ENCODE results near the gene SLC22A3. TPM values are rescaled to one million over a fixed set of nuclear protein-coding genes. Genes with fewer than 3 reads are reported as not detected.
"Not testable (repeated sequence)": the region's sequence is repeated elsewhere in the genome, so short reads cannot be mapped to it uniquely, and the experiment has no call there.

SLC22A3 gene
- total RNA-seq, 1 donor from 2014 or later, result not detected

DNA sequence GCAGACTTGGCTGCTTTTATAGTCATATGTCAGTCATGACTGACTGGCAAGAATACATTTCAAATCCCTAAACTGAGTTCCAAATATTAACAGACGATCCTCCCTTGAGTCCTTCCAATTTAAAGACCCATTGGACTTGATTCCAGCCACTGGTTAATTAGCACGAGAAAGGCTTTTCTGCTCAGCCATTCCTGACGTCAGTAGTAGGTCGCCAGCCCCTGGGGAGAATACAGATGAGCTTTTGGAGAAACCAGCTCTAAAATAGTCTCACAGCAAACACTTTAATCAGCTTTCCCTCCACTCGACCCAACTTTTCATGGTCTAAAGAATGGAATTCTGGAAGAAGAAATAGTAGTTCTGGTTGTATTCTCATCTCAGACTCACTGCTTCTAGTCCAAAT lies 91.6 kb downstream of the SLC22A3 start:
- no peak for DNase-seq (ENCODE audit: low read depth)

DNA sequence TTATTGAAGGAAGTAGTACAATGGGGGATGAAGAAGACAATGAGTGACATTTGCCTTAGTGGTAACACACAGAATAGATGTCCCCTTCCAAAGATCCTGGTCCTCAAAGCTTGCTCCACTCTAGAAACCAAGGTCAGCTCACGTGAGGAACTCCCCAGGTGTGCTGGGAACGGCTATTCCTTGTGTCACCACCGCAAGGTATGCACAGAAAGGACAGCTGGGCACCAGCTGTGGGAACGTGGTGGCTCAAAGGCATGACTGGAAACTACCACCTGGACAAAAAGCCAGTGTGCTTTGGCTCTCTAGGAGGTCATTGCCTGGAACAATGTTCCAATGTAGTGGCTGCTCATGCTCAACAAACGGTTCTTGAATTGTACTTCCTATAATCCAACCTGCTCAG lies 94.0 kb downstream of the SLC22A3 start:
- DNase-seq (ENCODE audit: low read depth), result no peak

DNA sequence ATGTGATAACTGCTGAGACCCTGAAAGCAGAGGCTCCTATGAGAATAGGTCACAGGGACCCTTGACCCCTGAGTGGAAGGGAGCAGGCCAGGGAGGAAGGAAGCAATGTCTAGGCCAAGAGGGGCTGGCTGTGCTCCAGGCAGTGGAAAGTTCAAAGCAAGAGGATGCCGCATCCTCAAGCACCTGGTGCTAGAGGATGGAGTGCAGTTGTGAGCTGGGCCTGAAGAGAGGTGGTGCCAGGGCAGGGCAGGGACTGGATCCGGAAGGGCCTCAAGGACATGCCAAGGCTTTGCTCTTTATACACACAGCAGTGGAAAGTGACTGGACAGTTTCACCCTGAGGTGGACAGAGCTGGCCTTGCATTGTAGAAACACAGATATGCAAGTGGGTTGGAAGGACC lies 97.0 kb downstream of the SLC22A3 start:
- DNase-seq (ENCODE audit: low read depth), result no peak

DNA sequence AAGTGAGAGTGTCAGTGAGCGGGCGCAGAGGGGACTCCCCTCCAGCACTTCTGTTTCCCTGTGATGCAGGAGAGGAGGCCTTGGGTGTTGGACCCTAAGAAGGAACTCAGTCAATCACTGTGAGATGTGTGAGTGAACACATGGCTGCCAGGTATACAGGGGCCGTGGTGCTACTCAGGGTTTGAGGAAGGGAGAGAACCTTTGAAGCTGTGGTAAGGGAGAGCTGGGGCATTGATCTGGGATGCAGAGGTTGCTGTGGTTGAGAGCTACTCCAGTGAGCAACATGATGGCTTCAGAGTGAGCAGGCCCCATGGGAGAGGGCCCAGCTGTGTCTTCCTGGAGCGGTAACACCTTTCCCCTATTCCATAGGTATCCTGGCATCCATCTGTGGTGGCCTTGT lies 99.2 kb downstream of the SLC22A3 start:
- no peak for DNase-seq (ENCODE audit: low read depth)

DNA sequence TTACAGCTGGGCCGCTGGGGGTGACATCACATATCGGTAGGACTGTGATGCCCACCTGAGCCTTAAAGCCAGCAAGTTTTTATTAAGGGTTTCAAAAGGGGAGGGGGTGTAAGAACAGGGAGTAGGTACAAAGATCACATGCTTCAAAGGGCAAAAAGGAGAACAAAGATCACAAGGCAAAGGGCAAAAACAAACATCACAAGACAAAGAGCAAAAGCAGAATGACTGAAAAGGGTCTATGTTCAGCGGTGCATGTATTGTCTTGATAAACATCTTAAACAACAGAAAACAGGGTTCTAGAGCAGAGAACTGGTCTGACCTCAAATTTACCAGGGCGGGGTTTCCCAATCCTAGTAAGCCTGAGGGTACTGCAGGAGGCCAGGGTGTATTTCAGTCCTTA lies 101.6 kb downstream of the SLC22A3 start:
- not testable (repeated sequence) for DNase-seq (ENCODE audit: low read depth)

DNA sequence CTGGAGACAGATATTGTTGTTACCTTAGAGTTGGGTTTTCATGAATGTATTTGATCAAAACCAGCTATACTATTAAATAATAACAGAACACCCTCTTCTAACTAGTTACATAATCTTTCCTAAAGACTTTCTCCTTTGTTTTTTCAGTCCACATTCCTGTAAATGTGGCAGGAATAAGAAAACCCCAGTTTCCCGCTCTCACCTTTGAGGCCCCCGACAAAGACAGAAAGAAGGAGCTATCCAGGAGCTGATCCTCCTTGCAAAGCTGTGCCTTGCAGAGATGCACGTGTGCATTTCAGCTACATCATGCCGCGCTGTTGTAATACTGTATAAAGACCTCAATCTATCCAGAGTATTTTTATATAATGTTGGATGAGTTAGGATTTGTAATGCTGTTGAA lies 102.7 kb downstream of the SLC22A3 start:
- no peak for DNase-seq (ENCODE audit: low read depth)

DNA sequence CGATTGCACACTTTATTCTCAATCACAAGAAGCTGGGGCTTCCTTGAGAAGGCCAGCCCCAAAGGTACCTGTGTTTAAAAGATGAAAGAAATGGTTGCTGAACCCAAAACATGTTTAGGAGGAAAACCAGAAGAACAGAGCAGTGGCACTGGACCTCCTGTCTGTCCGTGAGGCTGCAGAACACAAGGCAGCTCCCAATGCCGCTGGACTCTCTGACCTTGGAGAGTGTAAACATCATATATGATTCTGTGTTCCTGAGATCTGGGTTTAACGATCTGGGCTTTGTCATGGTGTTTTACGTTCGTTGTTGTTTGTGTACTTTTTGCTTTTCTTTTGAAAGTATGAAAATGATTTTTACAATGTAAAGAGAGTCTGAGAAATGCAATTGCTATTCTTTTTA lies 106.1 kb downstream of the SLC22A3 start:
- DNase-seq (ENCODE audit: low read depth), result no peak

DNA sequence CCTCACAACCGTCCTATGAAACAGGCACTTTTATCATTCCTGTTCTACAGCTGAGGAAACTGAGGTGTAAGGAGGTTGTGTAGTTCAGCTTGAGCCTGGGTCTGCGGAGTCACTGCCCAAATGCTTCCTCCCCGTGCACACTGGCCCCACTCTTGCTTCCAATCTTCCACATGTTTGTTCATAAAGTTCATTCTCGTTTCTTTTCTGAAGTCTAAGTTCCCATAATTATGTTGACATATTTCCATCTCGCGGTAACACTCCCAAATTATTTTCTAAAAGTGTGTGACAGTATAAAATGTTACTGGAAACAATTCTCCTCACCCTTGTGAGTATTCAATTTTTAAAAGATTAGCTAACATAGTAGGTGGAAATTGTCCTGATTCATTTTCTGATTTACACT lies 106.9 kb downstream of the SLC22A3 start:
- DNase-seq (ENCODE audit: low read depth), result no peak

DNA sequence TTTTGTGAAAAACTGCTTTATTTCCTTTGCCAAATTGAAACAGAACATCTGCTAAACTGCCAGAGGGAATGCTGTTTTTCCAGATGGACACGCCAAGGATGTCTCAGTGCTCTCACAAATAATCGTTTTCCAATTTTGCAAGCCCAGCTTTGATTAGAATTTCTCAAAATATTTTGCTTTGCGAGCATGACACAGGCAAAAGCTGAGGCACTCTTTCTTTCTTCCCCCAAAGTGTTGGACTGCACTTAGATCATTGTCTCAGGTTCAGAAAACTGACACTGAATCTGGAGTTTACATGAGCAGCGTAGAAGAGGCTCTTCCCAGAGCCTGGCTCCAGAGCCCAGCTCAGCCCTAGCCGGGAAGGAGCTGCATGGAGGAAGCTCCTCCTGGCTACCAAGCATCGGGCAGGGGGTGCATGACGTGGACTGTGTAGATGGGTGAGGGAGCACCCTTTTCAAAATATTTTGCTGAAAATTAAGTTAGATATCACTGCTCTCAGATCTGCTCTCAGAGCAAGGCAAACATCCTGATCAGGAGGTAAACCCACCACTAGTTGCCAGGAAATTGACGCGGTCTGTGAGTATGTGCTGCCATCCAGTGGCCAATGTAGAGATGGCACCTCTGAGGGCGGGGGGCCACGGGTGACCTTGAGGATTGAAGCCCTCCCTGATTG lies 107.5 kb downstream of the SLC22A3 start:
- peak; percentile 67 for DNase-seq (ENCODE audit: low read depth)

DNA sequence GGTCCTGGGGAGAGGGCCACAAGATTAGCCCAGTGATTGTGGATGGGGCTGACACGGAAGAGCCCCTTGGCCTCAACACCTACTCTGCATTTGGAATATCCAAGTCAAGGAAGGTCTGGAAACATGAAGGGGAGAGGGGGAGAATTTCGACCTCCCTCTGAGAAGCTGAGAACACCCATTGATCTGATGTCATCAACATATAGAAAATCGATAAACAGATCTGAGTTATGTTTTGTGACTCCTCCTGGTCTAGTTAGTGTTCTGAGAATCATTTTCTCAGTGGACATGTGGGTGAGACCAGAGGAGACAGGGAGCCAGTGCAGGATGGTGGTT lies 108.0 kb downstream of the SLC22A3 start:
- no peak for DNase-seq (ENCODE audit: low read depth)

DNA sequence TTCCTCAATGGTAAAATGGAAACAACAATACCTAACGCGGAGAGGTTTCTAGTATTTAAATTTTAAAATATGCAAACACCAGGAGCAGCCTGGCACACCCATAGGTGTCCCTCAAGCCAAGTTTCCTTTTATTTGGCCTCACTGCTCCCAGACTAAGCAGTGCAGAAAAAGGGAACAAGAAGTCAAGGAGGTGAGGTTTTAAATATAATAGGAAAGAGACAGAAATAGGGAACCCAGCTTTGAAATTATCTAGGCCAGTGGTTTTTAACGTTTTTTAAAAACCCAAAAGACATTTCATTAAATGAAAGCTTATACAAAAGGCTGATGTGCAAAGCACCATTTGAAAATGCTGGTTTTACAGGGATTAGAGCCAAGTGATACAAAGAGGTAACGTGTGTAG lies 109.6 kb downstream of the SLC22A3 start:
- DNase-seq (ENCODE audit: low read depth), result no peak

DNA sequence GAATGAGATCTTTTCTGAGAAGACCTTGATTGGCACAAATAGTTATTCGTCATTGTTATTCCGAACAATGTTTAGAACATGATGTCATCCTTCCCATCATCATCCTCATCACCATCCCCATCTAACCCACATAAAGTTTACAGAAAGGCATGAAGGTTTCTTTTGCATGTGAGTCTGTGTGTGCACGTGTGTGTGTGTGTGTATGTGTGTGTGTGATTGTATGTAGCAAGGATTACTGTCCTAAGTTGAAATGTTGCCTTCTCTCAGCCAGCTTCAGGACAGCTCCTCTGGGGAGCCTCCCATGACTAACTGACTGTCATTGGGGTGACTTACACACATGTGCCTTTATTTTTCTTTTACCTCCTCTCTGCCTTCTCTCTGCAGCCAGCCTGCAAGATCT lies 113.5 kb downstream of the SLC22A3 start:
- DNase-seq (ENCODE audit: low read depth), result peak; percentile 4

DNA sequence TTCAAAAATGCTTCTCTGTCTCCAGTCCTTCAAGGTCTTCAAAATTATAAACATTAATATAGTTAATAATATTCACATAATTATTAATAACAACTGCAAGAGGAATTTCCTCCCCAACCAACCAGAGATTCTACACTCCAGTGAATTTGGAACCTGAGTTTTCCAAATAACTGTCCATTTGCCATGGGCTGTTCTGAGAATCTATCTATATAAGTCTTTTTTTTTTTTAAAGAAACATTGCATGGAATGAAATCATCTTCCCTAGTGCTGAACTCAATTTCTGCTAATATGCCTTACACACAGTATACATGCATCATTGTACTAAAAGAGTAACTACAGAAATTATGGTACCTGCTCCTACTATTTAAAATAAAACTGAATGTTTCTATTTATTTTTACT lies 113.9 kb downstream of the SLC22A3 start:
- no peak for DNase-seq (ENCODE audit: low read depth)

DNA sequence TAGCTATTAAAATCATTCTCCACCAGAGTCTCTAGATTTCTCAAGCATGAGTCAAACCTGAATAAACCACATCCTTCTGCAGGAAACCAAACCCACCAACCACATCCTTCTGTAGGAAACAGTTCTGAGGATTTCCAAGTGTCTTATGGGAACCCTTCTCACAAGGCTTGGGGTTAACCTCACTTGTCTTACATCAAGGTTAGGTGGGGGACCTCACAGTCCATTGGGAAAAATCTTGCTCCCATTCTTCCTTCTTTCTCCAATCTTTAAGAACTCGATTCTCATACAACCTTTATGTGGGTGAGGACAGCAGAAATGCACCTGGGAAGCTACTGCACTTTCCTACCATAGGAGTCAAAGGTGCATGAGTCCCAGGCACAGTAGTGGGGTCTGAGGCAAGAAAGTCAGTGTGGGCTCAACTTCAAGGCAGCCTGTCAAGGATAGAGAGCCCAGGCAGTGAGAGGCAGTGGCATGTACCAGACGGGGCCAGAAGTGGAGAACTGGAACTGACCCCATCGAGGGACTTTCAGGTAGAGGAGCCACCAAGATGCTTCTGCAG lies 114.5 kb downstream of the SLC22A3 start:
- DNase-seq (ENCODE audit: low read depth), result peak; percentile 82

DNA sequence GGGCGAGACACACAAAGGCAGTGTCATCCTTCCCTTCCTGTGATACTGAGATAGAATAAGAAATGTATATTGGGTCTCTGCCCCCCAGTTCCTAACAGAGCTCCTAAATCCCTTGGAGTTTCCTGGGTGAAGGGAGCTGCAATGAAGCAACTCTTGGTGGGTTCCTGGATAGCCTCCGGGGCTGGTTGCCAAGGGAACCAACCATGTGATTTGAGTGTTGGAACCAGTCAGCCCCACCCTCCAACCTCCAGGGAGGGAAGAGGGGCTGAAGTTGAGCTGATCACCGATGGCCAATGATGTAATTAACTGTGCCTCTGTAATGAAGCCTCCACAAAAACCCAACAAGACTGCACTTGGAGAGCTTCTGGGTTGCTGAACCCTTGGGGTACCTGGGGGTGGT lies 116.6 kb downstream of the SLC22A3 start:
- no peak for DNase-seq (ENCODE audit: low read depth)

DNA sequence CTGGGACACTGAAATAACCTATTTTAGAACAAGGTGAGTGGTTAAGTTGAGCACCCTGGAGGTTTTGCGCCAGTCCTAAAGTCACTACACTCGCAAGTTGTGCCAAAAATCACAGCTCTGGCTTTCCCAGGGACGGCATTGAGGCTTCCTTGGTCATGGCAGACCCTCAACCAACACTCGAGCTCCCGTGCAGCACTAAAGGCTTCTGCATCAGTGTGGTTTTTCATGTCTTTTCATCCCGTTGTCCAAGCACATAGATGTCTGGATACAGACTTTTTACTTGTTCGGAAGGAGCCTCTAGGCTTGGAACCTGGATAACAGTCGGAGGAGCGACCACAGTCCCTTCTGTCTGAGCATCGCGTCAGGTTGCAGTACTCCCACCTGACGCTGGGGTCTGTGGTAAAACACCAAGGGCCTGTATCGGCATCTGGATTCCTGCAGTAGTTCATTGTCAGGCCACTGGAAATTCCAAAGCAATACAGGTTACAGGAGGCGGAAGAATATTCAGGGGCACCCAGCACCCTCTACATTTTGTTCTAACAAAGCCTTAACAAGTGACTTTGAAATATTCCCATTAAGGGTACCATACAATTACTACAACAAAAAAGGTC lies 119.2 kb downstream of the SLC22A3 start:
- not testable (repeated sequence) for DNase-seq (ENCODE audit: low read depth)

DNA sequence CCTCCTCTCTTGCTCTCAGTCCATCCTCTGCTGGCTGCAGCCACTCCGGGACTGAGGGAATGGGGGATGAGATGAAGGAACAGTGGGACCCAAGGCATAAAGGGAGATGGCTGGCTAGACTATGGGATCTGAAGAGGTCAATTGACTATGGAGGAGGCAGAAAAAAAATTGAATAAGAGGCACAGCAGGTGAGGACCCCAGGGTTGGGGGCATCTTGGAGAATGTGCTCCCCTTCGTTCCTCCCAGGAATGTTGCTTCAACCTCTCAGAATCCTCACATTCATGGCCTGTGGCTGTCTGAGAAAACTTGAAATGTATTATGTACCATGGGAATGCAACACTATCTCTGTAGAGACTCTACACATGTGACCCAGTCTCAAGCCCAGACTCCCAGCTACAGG lies 121.0 kb downstream of the SLC22A3 start:
- no peak for DNase-seq (ENCODE audit: low read depth)

DNA sequence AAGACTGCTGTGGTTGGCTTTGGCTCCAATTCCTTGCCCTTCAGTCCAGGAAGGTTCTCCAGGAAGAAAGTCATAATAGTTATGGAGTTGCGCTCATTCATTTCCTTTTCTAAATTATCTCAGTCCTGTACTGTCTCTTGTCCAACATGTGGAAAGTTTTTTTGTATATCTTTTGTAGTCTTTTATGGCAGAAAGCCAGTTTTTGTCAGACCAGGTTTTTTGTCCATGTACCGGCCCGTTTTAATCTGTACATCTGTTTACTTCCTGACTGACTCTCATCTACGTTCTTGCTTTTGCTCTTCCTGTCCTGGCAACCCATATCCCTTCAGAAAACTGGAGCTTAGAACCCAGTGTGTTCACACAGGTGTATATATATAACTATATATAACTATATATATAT lies 127.9 kb downstream of the SLC22A3 start:
- DNase-seq (ENCODE audit: low read depth), result not testable (repeated sequence)

DNA sequence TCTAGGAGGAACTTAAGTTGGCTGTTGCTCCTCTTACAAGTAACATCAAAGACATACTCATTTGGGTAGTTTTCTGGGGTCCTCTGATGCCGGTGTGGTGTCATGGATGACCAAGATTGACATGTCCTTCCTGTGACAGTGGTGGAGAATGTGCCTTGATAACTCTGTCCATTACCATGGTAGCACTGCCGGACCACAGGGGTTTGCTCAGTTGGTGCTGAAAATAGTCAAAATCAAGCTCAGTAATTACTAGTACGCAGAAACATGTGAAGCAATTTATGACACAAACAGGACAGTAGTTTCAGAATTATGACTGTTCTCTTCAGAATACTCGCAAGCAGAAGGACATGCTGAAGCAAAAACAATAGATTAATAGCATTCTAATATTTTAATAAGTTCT lies 128.9 kb downstream of the SLC22A3 start:
- not testable (repeated sequence) for DNase-seq (ENCODE audit: low read depth)

DNA sequence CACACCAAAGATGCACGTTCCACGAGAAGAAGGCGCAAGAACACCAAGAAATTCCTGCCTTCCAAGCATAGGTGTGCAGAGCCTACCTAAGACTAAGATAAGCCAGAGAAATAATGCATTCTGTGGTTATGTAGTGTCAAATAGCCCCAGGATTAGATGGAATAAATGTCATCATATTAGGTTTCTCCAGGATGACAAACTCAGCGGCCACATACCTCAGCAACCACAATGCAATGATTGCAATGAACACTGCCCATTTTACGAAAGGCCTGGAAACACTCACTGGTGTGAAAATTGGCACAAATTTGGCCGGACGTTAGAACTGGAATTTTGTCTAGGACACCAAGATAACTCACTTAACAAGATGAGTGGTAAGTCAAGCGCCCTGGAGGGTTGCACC lies 129.7 kb downstream of the SLC22A3 start:
- DNase-seq (ENCODE audit: low read depth), result peak; percentile 20

DNA sequence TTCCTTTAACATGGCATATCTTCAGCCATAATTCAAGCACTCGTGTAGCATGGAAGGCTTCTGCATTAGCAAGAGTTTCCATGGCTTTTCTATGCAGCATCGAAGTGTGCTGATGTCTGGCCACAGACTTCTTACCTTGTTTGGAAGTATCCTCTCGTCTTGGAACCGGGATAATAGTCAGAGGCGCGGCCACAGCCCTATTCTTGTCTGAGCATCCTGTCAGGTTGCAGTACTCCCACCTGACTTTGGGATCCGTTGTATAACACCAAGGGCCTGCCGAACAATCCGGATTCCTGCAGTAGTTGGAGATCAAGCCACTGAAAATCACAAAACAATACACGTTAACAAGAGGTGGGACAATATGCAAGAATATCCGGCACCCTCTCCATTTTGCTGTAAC lies 138.9 kb downstream of the SLC22A3 start:
- DNase-seq (ENCODE audit: low read depth), result no peak

DNA sequence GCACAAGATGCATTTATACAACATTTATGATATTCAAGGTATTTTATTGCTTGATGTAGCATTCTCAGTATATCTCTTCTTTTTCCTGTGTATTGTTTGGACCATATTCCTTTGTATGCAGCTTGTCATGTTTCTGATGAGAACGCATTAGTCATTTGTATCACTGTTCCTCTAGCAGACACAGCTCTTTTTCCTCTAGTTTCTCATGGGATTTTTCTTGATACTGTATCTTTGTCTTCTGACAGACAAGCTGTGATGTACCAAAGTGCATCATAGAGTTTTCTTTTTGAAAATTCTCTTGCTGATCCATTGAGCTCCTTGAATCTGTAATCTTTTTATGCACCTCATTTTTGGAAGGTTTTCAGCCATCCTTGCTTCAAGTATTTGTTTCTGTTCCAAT lies 140.9 kb downstream of the SLC22A3 start:
- no peak for DNase-seq (ENCODE audit: low read depth)

DNA sequence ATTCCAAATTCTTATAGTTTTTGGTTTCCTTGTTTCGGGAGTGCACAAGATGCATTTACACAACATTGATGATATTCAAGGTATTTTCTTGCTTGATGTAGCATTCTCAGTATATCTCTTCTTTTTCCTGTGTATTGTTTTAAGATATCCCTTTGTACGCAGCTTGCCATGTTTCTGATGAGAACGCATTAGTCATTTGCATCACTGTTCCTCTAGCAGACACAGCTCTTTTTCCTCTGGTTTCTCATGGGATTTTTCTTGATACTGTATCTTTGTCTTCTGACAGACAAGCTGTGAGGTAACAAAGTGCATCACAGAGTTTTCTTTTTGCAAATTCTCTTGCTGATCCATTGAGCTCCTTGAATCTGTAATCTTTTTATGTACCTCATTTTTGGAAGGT lies 146.4 kb downstream of the SLC22A3 start:
- DNase-seq (ENCODE audit: low read depth), result no peak
